Stimulated activated CD4-positive, alpha-beta T cell treated with anti-CD3 and anti-CD28 coated beads, Interleukin-12 subunit alpha, Interleukin-12 subunit beta, amount 100 ng/mL, for 4 hours (primary cell): ENCODE measurements around the gene ORM2.
"Not testable (repeated sequence)": the region's sequence is repeated elsewhere in the genome, so short reads cannot be mapped to it uniquely, and the experiment has no call there.

Source experiments
- DNase-seq: peaks from one replicate; pipeline ENCODE4 v3.0.0-alpha.2; 2020

Gene ORM2

GRCh38 chr9:114329625-114330022 lies at the start of gene ORM2:
Gene ORM2 (plus strand): TSS chr9:114329869. CDS start chr9:114329905, 36 bp downstream.
- not testable (repeated sequence) for DNase-seq

- DNase-seq = no peak
Observed at GRCh38 chr9:114280636-114281472, 48.8 kb upstream of the ORM2 start.

GRCh38 chr9:114281473-114282103 lies 48.1 kb upstream of the ORM2 start:
- DNase-seq = no peak

GRCh38 chr9:114282104-114282485 lies 47.6 kb upstream of the ORM2 start:
- DNase-seq = no peak

- no peak for DNase-seq
Observed at GRCh38 chr9:114282507-114282906, 47.2 kb upstream of the ORM2 start.

- no peak for DNase-seq
Observed at GRCh38 chr9:114282926-114283325, 46.7 kb upstream of the ORM2 start.

- DNase-seq = no peak
Observed at GRCh38 chr9:114283551-114284111, 46.0 kb upstream of the ORM2 start.

GRCh38 chr9:114284316-114285060 lies 45.2 kb upstream of the ORM2 start:
- DNase-seq = no peak

GRCh38 chr9:114285166-114285867 lies 44.4 kb upstream of the ORM2 start:
- no peak for DNase-seq

GRCh38 chr9:114286146-114286679 lies 43.5 kb upstream of the ORM2 start:
- DNase-seq = no peak

GRCh38 chr9:114287001-114287762 lies 42.5 kb upstream of the ORM2 start:
- no peak for DNase-seq

GRCh38 chr9:114287763-114288192 lies 41.9 kb upstream of the ORM2 start:
- DNase-seq = no peak

- DNase-seq = no peak
Observed at GRCh38 chr9:114288193-114289091, 41.2 kb upstream of the ORM2 start.

- DNase-seq = no peak
Observed at GRCh38 chr9:114289106-114289505, 40.6 kb upstream of the ORM2 start.

- DNase-seq = no peak
Observed at GRCh38 chr9:114289571-114290481, 39.8 kb upstream of the ORM2 start.

- no peak for DNase-seq
Observed at GRCh38 chr9:114290561-114290986, 39.1 kb upstream of the ORM2 start.

- DNase-seq = peak; percentile 67
Observed at GRCh38 chr9:114291064-114291474, 38.6 kb upstream of the ORM2 start.

- DNase-seq = no peak
Observed at GRCh38 chr9:114291886-114292590, 37.6 kb upstream of the ORM2 start.

GRCh38 chr9:114294664-114295063 lies 35.0 kb upstream of the ORM2 start:
- no peak for DNase-seq
